Right cardiac atrium (tissue), 5 donors: ENCODE results near the gene SLC34A3. TPM values are rescaled to one million over a fixed set of nuclear protein-coding genes. Genes with fewer than 3 reads are reported as not detected.
A peak's percentile ranks its signal among the peaks of the same experiment; 100 is the strongest.

Source experiments
- ATAC-seq, 2 donors: fragments of 200-7000 bp; cut with Tn5 transposase; one replicate each; pipeline versions ENCODE4 v1.8.0 to v1.9.1; 2020; ENCODE audit warnings: moderate library complexity in 2 of 2, mild to moderate bottlenecking in 1 of 2
- DNase-seq, 3 donors: peaks; one replicate each; pipeline ENCODE4 v3.0.0-alpha.2; 2020
- H3K27ac ChIP-seq: one replicate; pipeline ENCODE4 v1.5.1; 2013; ENCODE audit warnings: mild to moderate bottlenecking, low read length, control low read depth, moderate library complexity
- H3K27me3 ChIP-seq: one replicate; pipeline ENCODE4 v1.6.1; 2013; ENCODE audit not compliant: control insufficient read depth, insufficient read depth
- H3K4me1 ChIP-seq: one replicate; pipeline ENCODE4 v1.6.1; 2013; ENCODE audit warnings: low read length; ENCODE audit not compliant: control insufficient read depth, insufficient read depth
- H3K4me3 ChIP-seq: one replicate; pipeline ENCODE4 v1.5.1; 2013; ENCODE audit warnings: low read length, control low read depth
- H3K9me3 ChIP-seq: one replicate; pipeline ENCODE4 v1.6.1; 2013; ENCODE audit warnings: low read length; ENCODE audit not compliant: control insufficient read depth
- WGBS: extraction: QIAGEN DNeasy Blood & Tissue Kit; methylation state at CpG from one replicate; pipeline ENCODE4 v1.1.7; 2013; 5-methylcytosine and 5-hydroxymethylcytosine counted together
- intact Hi-C, 4 donors: fragments of 100-400 bp; cut with DNase I; formaldehyde crosslinking; loops; one replicate each; pipeline versions ENCODE4 v1.11.0 to v1.14.0; 2022 to 2023
- polyA plus RNA-seq: library from polyadenylated mRNA; stranded (reverse); fragments of 200-250 nt; gene quantifications from one replicate; pipeline ENCODE4 v1.2.3, GENCODE V29; 2013
- total RNA-seq, 4 donors: library from RNA; stranded (reverse); fragmentation: NEBNext Ultra II Directional; extraction: Animal tissue kit (Norgen Biotek cat#: 25700); gene quantifications; one replicate each; pipeline ENCODE4 v1.2.1, GENCODE V29; 2021
- donor health status: healthy with polysubstance abuse.
- donor health status: DM: no; HTN: yes; CAD: no.
- donor health status: DM: no; HTN: no; CAD: no.
- donor health status: DM: no; HTN: yes; CAD: no; lungs with severe emphysema.
- donor health status: DM: yes; HTN: yes; CAD: no.

The SLC34A3 gene
- total and polyA plus RNA-seq, 5 donors: not detected

DNA sequence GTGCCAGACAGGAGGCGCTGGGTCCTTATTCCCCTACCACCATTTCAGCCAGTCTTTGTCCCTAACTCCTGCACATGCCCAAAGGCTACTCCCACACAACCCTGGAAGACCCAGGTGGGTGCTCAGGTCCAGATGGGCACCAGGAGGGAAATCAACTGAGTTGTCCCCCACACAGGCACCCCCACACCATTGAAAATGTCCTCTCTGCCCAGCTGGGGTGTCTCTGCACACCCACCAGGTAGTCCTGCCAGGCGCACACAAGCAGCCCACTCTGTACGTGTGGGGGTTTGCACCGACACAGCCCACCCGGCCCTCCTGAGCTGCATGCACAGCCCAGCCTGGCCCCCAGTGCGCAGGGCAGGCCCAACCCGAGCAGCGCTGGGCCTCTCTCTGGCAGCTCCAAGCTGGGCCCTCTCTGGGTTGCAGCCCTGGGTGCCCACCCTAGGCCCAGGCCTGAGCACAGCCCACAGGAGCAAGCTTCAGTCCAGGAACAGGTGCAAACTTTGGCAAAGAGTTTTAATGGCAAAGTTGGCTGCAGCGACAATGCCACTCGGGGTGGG lies 10.9 kb upstream of the SLC34A3 start:
- no peaks in the 10 kb centered on the region for H3K27me3 ChIP-seq
- H3K4me3 ChIP-seq: no peak overlapping the region
- H3K4me1 ChIP-seq: peaks cover 5% of the 10 kb centered on the region
- no peaks in the 10 kb centered on the region for H3K9me3 ChIP-seq
- ATAC-seq (no peak), DNase-seq (peak in 1 of 3 donors; percentile 52)
- intact Hi-C loops: no loop called here
- no peak overlapping the region for H3K27ac ChIP-seq
- whole genome bisulfite sequencing: 89% methylated on average over 10 of the region's 10 CpGs

DNA sequence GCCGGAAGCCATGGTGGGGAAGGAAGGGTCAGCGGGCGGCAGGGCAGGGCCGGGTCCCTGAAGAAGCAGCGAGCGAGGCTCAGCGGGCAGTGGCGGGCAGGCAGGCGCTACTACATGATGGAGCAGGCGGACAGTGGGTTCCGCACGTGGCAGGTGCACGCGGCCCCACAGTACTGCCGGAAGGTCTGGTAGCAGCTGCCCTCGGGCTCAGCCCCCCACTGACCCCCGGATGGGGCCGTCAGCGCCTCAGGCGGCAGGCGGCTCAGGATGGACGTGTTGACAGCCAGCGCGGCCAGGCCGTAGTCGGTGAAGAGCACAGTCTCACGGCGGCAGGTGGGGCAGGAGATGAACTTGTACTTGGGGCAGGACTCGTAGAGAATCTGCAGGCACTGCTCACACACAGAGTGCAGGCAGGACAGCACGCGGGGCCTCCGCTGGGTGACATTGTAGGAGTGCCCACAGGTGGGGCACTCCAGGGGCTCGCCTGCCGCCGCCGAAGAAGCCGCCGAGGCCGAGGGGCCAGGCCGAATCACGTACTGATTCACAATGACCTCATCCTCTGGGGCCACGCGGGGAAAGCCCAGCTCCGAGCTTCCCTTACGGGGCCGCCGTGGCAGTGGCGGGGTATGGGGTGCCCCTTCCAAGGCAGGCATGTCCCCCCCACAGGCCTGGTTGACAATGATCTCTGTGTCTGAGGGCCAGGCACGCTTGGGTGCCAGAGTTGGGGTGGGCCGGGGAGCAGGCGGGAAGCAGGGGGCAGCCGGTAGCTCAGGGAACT lies 10.2 kb upstream of the SLC34A3 start:
- Histone ChIP-seq H3K27ac (no peak overlapping the region), H3K9me3 (no peaks in the 10 kb centered on the region), H3K27me3 (no peaks in the 10 kb centered on the region), H3K4me1 (peaks cover 5% of the 10 kb centered on the region), H3K4me3 (no peak overlapping the region)
- DNase-seq: peak in 1 of 3 donors; percentile 64
- intact Hi-C loops: no loop called here
- ATAC-seq: no peak
- whole genome bisulfite sequencing: 72% methylated on average over 52 of the region's 52 CpGs

- intact Hi-C loops: no loop called here
- peaks cover 5% of the 10 kb centered on the region for H3K4me1 ChIP-seq
- 69% methylated on average over 14 of the region's 14 CpGs for WGBS
- H3K27me3 ChIP-seq: no peaks in the 10 kb centered on the region
- DNase-seq (peak in 1 of 3 donors; percentile 69), ATAC-seq (no peak)
- no peaks in the 10 kb centered on the region for H3K9me3 ChIP-seq
- peak overlapping the region; percentile 61 for H3K4me3 ChIP-seq
- no peak overlapping the region for H3K27ac ChIP-seq
Measured at GRCh38 chr9:137221095-137221505, 9.6 kb upstream of the SLC34A3 start.

DNA sequence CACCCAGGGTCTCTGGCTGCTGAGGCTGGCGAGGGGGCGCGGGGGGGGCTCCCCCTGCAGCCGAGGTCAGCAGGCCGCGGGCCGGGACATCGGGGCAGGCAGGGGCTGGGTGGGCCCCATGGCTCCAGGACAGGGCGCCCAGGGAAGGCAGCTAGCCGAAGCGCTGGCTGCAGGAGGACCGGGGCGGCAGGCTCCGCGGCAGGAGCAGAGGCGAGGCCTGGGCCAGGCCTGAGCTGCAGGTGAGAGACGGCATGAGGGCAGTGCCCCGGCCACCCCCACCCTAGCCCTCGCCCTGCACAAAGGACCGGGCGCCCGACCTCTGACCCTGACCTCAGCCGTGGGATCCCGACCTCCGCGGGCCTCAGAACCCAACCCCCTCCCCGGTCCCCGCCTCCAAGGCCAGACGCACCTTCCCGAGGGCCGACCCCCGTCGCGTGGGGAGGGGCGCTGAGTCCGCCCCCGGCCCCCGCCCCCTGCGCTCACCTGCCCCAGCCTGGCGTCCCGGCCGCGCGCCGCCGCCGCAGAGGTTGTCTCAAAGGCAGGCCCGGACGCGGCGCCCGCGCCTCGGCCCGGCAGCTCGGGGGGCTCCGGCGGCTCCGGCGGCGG lies 9.1 kb upstream of the SLC34A3 start:
- Histone ChIP-seq H3K27me3 (no peaks in the 10 kb centered on the region), H3K9me3 (no peaks in the 10 kb centered on the region), H3K4me1 (peaks cover 5% of the 10 kb centered on the region), H3K27ac (no peak overlapping the region), H3K4me3 (peak overlapping the region; percentile 61)
- 7% methylated on average over 61 of the region's 61 CpGs for WGBS
- no peak for ATAC-seq
- intact Hi-C loops: no loop called here
- DNase-seq: peak in 1 of 3 donors; percentile 71

DNA sequence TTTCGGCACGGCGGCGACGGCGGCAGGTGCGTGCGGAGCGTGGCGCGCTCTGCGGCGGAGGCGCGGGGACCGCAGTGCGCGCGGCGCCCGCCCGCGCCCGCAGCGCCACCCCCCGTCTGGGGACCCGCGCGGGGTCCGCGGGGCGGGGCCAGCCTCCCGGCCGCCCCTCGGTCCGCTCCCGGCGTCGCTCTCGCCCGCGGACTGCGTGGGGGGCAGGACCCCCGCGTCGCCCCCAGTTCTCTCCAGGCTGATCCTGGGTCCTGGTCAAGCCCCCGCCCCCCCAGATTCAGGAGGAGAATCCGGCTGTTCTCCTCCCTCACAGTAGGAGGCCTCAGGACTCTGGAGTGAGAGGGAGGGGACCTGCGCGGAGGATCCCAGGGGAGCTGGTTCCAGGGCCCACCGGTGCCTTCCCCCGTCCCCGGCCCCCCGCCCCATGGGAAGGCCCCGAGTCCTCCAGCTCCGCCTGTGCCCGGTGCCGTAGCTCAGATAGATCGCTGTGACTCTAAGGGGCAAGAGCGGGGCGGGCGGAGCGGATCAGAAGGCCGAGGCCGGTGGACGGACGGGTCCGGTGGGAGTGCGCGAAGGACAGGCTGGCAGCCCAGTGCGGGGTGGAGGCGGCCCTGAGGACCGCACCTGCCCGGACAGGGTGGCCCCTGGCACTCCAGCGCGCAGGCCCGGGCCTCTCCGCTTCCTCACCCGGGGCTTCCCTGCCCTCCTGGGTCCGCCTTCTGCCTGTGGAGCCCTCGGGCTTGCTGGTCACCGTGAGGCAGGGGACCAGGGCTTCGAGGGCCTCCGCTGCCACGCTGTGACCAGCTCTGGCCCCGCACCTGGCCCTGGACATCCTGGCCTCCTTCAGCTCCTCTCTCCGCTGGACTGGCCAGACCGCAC lies 8.3 kb upstream of the SLC34A3 start, which contains the start of gene RNF208:
Gene RNF208, minus strand, starts transcription at position 51 of the 888 bp plus-strand sequence. CDS start 1,028 bp downstream, outside the sequence.
- peaks cover 5% of the 10 kb centered on the region for H3K4me1 ChIP-seq
- no peaks in the 10 kb centered on the region for H3K27me3 ChIP-seq
- peak within 1 kb of the TSS; percentile 61 for H3K4me3 ChIP-seq
- DNase-seq (peak in 1 of 3 donors; percentile 79), ATAC-seq (peak; percentile 1 to 6)
- WGBS: 4% methylated on average over 88 of the region's 88 CpGs
- intact Hi-C loops: no loop called here
- peak within 1 kb of the TSS; percentile 46 for H3K27ac ChIP-seq
- no peaks in the 10 kb centered on the region for H3K9me3 ChIP-seq

GRCh38 chr9:137223078-137223970 lies 7.4 kb upstream of the SLC34A3 start:
- Histone ChIP-seq H3K27me3 (no peaks in the 10 kb centered on the region), H3K9me3 (no peaks in the 10 kb centered on the region), H3K4me3 (peak overlapping the region; percentile 61), H3K4me1 (peaks cover 5% of the 10 kb centered on the region), H3K27ac (peak overlapping the region; percentile 61)
- DNase-seq (peak; percentile 98 to 99 (median 99)), ATAC-seq (peak; percentile 92 to 93)
- intact Hi-C loops: no loop called here
- WGBS: 2% methylated on average over 63 of the region's 63 CpGs

DNA sequence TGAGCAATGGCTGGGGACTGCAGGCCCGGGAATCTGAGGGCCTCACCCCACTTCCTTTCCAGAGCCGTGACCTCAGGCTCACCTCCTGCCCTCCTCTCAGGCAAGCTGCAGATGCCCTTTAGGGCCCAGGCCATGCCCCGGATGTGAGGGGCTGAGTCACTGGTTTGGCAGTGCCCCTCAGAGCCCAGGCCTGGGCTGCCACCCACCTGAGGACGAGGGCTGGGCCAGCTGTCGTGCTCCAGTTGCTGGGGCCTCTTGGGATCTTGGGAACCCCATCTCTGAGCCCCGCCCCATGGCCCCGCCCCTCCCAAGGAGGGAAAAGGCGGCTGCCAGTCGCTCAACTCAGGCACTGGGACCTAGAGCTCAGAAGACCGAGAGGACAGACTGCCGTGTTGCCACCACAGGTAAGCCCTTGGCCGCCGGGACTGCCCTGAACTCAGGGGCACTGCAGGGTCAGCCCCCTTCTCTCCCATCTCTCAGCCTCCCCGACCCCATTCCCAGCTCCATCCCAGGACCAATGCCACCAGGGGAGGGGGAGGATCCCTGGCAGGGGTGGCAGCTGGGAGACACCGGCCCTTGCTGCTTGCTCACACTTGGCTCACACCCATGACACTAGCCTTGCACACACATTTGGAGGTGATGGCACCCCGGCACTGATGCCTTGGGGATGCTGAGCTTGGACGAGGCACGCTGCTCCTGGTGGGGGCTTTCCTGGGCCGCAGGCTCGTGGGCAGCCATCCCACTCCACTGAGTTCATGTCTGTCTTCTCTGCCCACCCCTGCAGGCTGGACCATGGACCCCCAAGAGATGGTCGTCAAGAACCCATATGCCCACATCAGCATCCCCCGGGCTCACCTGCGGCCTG lies 5.6 kb upstream of the SLC34A3 start, which contains the start of gene CYSRT1:
Gene CYSRT1, plus strand, starts transcription at position 345 of the 865 bp plus-strand sequence. Its CDS starts 448 bp downstream, at position 793.
- no peaks in the 10 kb centered on the region for H3K9me3 ChIP-seq
- intact Hi-C loops: loop anchor here in 3 of 4 donors (5.0 kb wide), 1 partner anchor 103 kb away; no protein-coding TSS in a partner anchor
- H3K4me1 ChIP-seq: peaks cover 5% of the 10 kb centered on the region
- ATAC-seq: no peak
- DNase-seq: peak in 2 of 3 donors; percentile 30 to 66
- H3K27me3 ChIP-seq: no peaks in the 10 kb centered on the region
- no peak within 1 kb of the TSS for H3K27ac ChIP-seq
- H3K4me3 ChIP-seq: peak within 1 kb of the TSS; percentile 61
- 55% methylated on average over 23 of the region's 23 CpGs for WGBS

- ATAC-seq (no peak), DNase-seq (peak in 2 of 3 donors; percentile 17 to 58)
- Histone ChIP-seq H3K27ac (no peak overlapping the region), H3K4me1 (peaks cover 5% of the 10 kb centered on the region), H3K9me3 (no peaks in the 10 kb centered on the region), H3K27me3 (no peaks in the 10 kb centered on the region), H3K4me3 (no peak overlapping the region)
- WGBS: 80% methylated on average over 21 of the region's 21 CpGs
- intact Hi-C loops: loop anchor here in 3 of 4 donors (5.0 kb wide), 1 partner anchor 104 kb away; no protein-coding TSS in a partner anchor
Measured at GRCh38 chr9:137225699-137226331, 4.9 kb upstream of the SLC34A3 start.
